Frontal cortex (tissue), 4 donors: ENCODE results near the gene MALRD1. TPM values are rescaled to one million over a fixed set of nuclear protein-coding genes. Genes with fewer than 3 reads are reported as not detected.

Source experiments
- DNase-seq, 2 donors: peaks; one replicate each; pipeline ENCODE4 v3.0.0; 2012; ENCODE audit warnings: low spot score in 2 of 2
- FAIRE-seq: peaks from 2 replicates; lab custom pipeline; 2012; peaks lifted over from hg19 to GRCh38; lab: Jason Lieb, UNC
- total RNA-seq: library from RNA; depleted of rRNA; stranded (reverse); fragments of >200 nt; gene quantifications from one replicate; pipeline ENCODE4 v1.2.3, GENCODE V29; 2014
- donor health status: control.
- donor health status: control.
- donor health status: control.

MALRD1 gene
- total RNA-seq, 1 donor from 2014 or later, result 1.2 TPM

DNA sequence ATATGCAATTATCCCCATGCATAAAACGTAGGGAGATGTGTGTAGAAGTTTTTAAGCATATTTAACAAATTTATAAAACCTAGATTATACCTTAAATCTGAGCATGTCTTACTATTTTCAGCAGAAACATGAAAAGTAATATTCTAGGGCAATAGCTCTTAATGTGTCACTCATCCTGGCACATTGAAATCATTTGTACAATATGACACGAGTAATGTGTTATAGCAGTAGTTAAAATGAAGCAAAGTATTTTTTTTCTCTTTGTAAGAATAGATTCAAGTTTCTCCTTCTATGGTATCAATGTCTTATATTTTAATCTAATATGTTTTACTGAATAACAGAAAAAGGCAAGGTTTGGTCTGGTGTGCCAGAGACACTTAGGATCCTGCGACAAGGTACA, 492.7 kb downstream of the MALRD1 start:
- no peak for FAIRE-seq
- no peak for DNase-seq

GRCh38 chr10:19546224-19546623, 497.6 kb downstream of the MALRD1 start:
- DNase-seq (no peak), FAIRE-seq (no peak)

- no peak for DNase-seq
- no peak for FAIRE-seq
Measured at GRCh38 chr10:19549503-19549902, 500.9 kb downstream of the MALRD1 start.

GRCh38 chr10:19556666-19557065, 508.1 kb downstream of the MALRD1 start:
- DNase-seq, result no peak
- FAIRE-seq, result no peak

GRCh38 chr10:19561181-19561580, 512.6 kb downstream of the MALRD1 start:
- no peak for FAIRE-seq

GRCh38 chr10:19563388-19564141, 515.0 kb downstream of the MALRD1 start:
- no peak for FAIRE-seq
- DNase-seq, result no peak

More at GRCh38 chr10:19561181-19561580, 512.6 kb downstream of the MALRD1 start:
- DNase-seq, result no peak

- FAIRE-seq, result no peak
Measured at GRCh38 chr10:19570120-19570519, 521.5 kb downstream of the MALRD1 start.

GRCh38 chr10:19570991-19571390, 522.4 kb downstream of the MALRD1 start:
- DNase-seq, result no peak
- FAIRE-seq, result no peak

More at GRCh38 chr10:19570120-19570519, 521.5 kb downstream of the MALRD1 start:
- no peak for DNase-seq

DNA sequence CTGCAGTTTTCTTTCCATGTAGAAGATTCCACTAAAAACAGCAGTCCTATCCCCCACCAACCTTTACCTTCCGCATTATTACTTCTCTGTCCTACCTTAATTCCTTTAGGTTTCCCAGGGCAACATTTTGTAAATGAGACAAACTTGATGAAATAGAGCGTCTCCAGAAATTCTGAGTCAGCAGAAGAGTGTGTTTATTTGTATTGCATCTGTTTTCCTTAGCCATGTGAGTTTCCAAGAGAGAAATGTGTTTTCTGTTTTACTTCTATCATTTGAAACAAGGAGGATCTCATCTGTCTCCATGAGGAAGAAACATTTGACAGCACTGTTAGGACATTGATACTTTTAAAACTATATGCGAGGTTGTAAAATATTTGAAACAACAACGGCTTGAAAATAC, 523.5 kb downstream of the MALRD1 start:
- FAIRE-seq, result no peak
- DNase-seq, result no peak

- DNase-seq (no peak), FAIRE-seq (no peak)
Measured at GRCh38 chr10:19576576-19576975, 528.0 kb downstream of the MALRD1 start.

GRCh38 chr10:19577381-19577780, 528.8 kb downstream of the MALRD1 start:
- DNase-seq (no peak), FAIRE-seq (no peak)

GRCh38 chr10:19577807-19578206, 529.2 kb downstream of the MALRD1 start:
- FAIRE-seq (no peak), DNase-seq (no peak)

- DNase-seq, result no peak
- FAIRE-seq, result no peak
Measured at GRCh38 chr10:19578571-19578970, 530.0 kb downstream of the MALRD1 start.

DNA sequence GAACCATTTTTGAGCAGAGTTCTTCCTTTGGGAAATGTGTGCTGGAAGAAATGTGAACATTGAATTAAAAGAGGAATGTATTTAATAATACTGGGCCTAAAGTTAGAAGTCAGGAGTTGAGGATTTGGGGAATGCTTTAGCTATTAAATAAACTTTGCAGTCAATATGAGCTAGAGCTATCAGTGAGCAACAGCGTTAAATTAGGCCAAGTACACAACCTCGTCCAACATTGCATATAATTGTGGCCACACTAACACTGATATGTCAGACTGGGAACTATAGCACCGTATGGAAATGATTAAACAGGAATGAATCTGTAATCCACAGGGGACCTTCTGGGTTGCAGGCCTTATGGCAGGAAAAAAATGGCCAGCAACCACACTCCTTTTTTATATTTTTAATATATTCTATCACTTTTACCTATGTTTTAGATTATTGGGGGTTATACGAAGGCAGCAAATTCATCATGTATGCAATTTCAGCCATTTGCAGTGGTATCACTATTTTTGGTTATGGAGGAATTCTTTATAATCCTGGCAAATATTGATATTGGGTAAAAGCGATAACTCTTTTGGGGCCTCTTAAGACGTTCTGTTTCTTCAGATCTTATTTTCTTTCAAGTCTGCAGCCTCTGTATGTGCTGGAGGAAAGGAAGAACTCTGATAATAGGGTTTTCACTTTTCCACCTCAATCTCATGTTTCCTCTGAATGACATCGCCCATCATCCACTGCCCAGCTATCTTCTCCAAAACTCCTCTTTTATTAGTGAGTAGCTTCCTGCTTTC, 531.4 kb downstream of the MALRD1 start:
- FAIRE-seq (no peak), DNase-seq (no peak)

- no peak for FAIRE-seq
- no peak for DNase-seq
Measured at GRCh38 chr10:19580691-19581090, 532.1 kb downstream of the MALRD1 start.

- no peak for DNase-seq
- FAIRE-seq, result no peak
Measured at GRCh38 chr10:19588608-19589007, 540.0 kb downstream of the MALRD1 start.

DNA sequence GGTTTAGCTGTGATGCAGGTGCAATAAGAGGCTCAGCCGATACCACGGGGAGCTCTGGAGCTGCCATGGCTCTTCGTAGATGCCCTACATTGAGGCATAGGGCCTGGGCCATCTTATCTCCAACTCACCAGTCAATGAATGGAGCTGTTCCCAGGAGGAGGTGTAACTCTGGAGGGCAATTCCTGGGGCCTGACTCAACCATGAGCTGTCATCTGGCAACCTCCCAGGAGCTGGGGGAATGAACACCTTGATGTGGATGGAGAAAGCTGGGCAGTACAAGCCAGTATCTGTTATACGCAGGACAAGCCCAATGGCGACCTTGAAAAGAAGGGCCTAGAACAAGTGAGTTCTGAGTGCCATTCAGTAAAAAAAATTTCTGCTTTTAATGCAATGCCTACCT, 543.7 kb downstream of the MALRD1 start:
- FAIRE-seq, result no peak
- DNase-seq, result no peak

DNA sequence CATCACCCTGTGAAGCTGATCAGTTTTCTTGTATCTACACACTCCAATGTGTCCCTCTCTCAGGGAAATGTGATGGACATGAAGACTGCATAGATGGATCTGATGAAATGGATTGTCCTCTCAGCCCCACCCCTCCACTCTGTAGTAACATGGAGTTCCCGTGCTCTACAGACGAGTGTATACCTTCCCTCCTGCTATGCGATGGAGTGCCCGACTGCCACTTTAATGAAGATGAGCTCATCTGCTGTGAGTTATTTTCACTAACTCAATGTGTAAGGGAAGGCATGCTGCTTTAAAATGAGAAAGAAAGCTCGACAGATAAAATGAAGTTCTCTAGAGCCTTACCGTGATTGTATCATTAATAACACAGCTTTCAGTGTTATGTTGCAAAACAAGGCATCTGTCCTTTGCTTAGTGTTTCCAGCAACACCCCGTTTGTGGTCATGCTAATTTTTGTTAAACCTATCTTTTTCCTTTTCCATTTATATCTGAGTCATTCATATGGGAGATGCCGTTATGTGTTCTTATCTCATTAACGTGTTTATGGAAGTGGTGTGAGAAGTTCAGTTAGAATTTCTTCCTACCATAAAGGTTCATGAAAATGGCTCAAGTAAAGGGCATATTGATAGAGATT, 546.7 kb downstream of the MALRD1 start:
- FAIRE-seq (no peak), DNase-seq (no peak)

GRCh38 chr10:19605806-19606205, 557.2 kb downstream of the MALRD1 start:
- DNase-seq, result no peak
- no peak for FAIRE-seq

GRCh38 chr10:19606968-19607367, 558.4 kb downstream of the MALRD1 start:
- FAIRE-seq, result no peak
- DNase-seq, result no peak

- DNase-seq (no peak), FAIRE-seq (no peak)
Measured at GRCh38 chr10:19611775-19612174, 563.2 kb downstream of the MALRD1 start.
